GM12878 (cell line): Measurements from ENCODE around the gene NPAS4. TPM values are rescaled to one million over a fixed set of nuclear protein-coding genes. Genes with fewer than 3 reads are reported as not detected.

ENCODE experiments used
- ASH2L ChIP-seq: fragments of 300-600, 200-600 bp; sonication (generic); IDR thresholded peaks from 2 replicates; pipeline ENCODE4 v1.6.1; 2017; ENCODE audit warnings: low read depth, mild to moderate bottlenecking, borderline replicate concordance
- BHLHE40 ChIP-seq, 2 experiments: fragments of 450-650 bp in 1 of 2; IDR thresholded peaks; 2 replicates each; pipeline ENCODE4 v1.6.1; 2011 to 2017; ENCODE audit warnings: low read depth in 2 of 2, borderline replicate concordance in 1 of 2, improper control_type of control experiment in 1 of 2, low read length in 1 of 2, mild to moderate bottlenecking in 1 of 2
- CBX5 ChIP-seq: sonication (generic); IDR thresholded peaks from 2 replicates; pipeline ENCODE4 v1.6.1; 2016; ENCODE audit warnings: low read depth, moderate library complexity, mild to moderate bottlenecking, inconsistent platforms
- DPF2 ChIP-seq: fragments of 450-650 bp; IDR thresholded peaks from 2 replicates; pipeline ENCODE4 v1.6.1; 2017; ENCODE audit warnings: mild to moderate bottlenecking
- ELK1 ChIP-seq: IDR thresholded peaks from 2 replicates; pipeline ENCODE4 v1.6.1; 2012; ENCODE audit warnings: low read depth, low read length, improper control_type of control experiment
- ETV6 ChIP-seq, 2 experiments: fragments of 450-650 bp in 1 of 2; IDR thresholded peaks in 1 of 2; conservative IDR thresholded peaks in 1 of 2; 2 replicates each; pipeline ENCODE4 v1.6.1; 2014; ENCODE audit warnings: antibody characterized with exemption in 1 of 2, borderline replicate concordance in 1 of 2, low read depth in 1 of 2, mild to moderate bottlenecking in 1 of 2, moderate library complexity in 1 of 2
- GATAD2B ChIP-seq: fragments of 450-650 bp; conservative IDR thresholded peaks from 2 replicates; pipeline ENCODE4 v1.6.1; 2017; ENCODE audit warnings: low read depth, mild to moderate bottlenecking, moderate library complexity
- MXI1 ChIP-seq: fragments of 150-350 bp; IDR thresholded peaks from 2 replicates; pipeline ENCODE4 v1.6.1; 2011; ENCODE audit warnings: low read depth, mild to moderate bottlenecking, inconsistent platforms, low read length, improper control_type of control experiment
- NFIC ChIP-seq: IDR thresholded peaks from 2 replicates; pipeline ENCODE4 v1.6.1; 2012; ENCODE audit warnings: low read depth, mild to moderate bottlenecking, inconsistent platforms, low read length, moderate library complexity
- NR2C1 ChIP-seq: fragments of 450-650 bp; IDR thresholded peaks from 2 replicates; pipeline ENCODE4 v1.6.1; 2017; ENCODE audit warnings: antibody characterized with exemption, mild to moderate bottlenecking, moderate library complexity
- PAX5 ChIP-seq: IDR thresholded peaks from 2 replicates; pipeline ENCODE4 v1.6.1; 2011; ENCODE audit warnings: low read depth, low read length, borderline replicate concordance
- PML ChIP-seq: IDR thresholded peaks from 2 replicates; pipeline ENCODE4 v1.6.1; 2012; ENCODE audit warnings: low read length, inconsistent platforms
- POLR2AphosphoS5 ChIP-seq: IDR thresholded peaks from 2 replicates; pipeline ENCODE4 v1.6.1; 2011; ENCODE audit warnings: mild to moderate bottlenecking, low read length, inconsistent platforms
- RAD51 ChIP-seq: fragments of 450-650 bp; IDR thresholded peaks from 2 replicates; pipeline ENCODE4 v1.6.1; 2016; ENCODE audit warnings: moderate library complexity, mild to moderate bottlenecking, inconsistent platforms
- REST ChIP-seq: IDR thresholded peaks from 2 replicates; pipeline ENCODE4 v1.6.1; 2012; ENCODE audit warnings: mild to moderate bottlenecking, low read depth, low read length
- SPI1 ChIP-seq: IDR thresholded peaks from 2 replicates; pipeline ENCODE4 v1.6.1; 2011; ENCODE audit warnings: low read depth, mild to moderate bottlenecking, low read length, moderate library complexity, borderline replicate concordance; ENCODE audit not compliant: insufficient read depth
- SUZ12 ChIP-seq: fragments of 200-600 bp; sonication (generic); IDR thresholded peaks from one replicate; pipeline ENCODE4 v1.6.1; 2018; ENCODE audit warnings: antibody characterized with exemption, mild to moderate bottlenecking; ENCODE audit not compliant: unreplicated experiment
- TAF1 ChIP-seq: IDR thresholded peaks from 2 replicates; pipeline ENCODE4 v1.6.1; 2011; ENCODE audit warnings: mild to moderate bottlenecking, low read depth, low read length, borderline replicate concordance
- TARDBP ChIP-seq: IDR thresholded peaks from 2 replicates; pipeline ENCODE4 v1.6.1; 2016; ENCODE audit warnings: borderline replicate concordance
- TCF12 ChIP-seq: IDR thresholded peaks from 2 replicates; pipeline ENCODE4 v1.6.1; 2011; ENCODE audit warnings: low read depth, mild to moderate bottlenecking, low read length
- USF1 ChIP-seq: IDR thresholded peaks from 2 replicates; pipeline ENCODE4 v1.6.1; 2011; ENCODE audit warnings: borderline replicate concordance, low read depth, mild to moderate bottlenecking, moderate library complexity, mixed read lengths, low read length; ENCODE audit not compliant: insufficient read depth; ENCODE audit errors: extremely low read length
- YBX1 ChIP-seq: fragments of 450-650 bp; IDR thresholded peaks from 2 replicates; pipeline ENCODE4 v1.6.1; 2016; ENCODE audit warnings: antibody characterized with exemption
- ZZZ3 ChIP-seq: IDR thresholded peaks from 2 replicates; pipeline ENCODE4 v1.6.1; 2011; ENCODE audit warnings: low read depth; ENCODE audit not compliant: control insufficient read depth, insufficient read length
- polyA plus RNA-seq, 11 experiments: library from polyadenylated mRNA; depleted of rRNA in 4 of 11; unstranded in 6 of 11; stranded (reverse) in 5 of 11; fragments of >200 nt; fragmentation: Nextera tagmentation in 4 of 11; fragmentation: Illumina TruSeq in 1 of 11; extraction: Ambion mirVana in 4 of 11; extraction: Trizol in 1 of 11; gene quantifications; 1 replicate in 1 of 11; 2 replicates in 10 of 11; pipeline versions ENCODE4 v1.2.1 to v1.2.3, GENCODE V29; 2011 to 2016; ENCODE audit warnings: inconsistent platforms in 2 of 11, missing spikeins in 2 of 11, low read depth in 1 of 11
- total RNA-seq, 4 experiments: library from RNA; depleted of rRNA in 3 of 4; stranded (reverse); fragments of >200 nt in 3 of 4; fragmentation: Illumina TruSeq in 1 of 4; extraction: Trizol in 1 of 4; gene quantifications; 2 replicates each; pipeline versions ENCODE4 v1.2.1 to v1.2.3, GENCODE V29; 2013 to 2021
- TF ChIP-seq, protein P1 (sequence below): fragments of 450-650 bp; IDR thresholded peaks from 2 replicates; pipeline ENCODE4 v1.6.1; 2017; ENCODE audit warnings: borderline replicate concordance

The NPAS4 gene
- total and polyA plus RNA-seq, 10 of the 15 experiments (the other 5 are each of a cell fraction or from before 2014, with no cell fraction given), result 0.03 to 0.18 (median 0.06) TPM; not detected in 7

- peak; percentile 43; the same call in 1 of the 2 replicates for TF ChIP-seq MXI1
- TF ChIP-seq PAX5, result no peak
- TF ChIP-seq, protein P1, sequence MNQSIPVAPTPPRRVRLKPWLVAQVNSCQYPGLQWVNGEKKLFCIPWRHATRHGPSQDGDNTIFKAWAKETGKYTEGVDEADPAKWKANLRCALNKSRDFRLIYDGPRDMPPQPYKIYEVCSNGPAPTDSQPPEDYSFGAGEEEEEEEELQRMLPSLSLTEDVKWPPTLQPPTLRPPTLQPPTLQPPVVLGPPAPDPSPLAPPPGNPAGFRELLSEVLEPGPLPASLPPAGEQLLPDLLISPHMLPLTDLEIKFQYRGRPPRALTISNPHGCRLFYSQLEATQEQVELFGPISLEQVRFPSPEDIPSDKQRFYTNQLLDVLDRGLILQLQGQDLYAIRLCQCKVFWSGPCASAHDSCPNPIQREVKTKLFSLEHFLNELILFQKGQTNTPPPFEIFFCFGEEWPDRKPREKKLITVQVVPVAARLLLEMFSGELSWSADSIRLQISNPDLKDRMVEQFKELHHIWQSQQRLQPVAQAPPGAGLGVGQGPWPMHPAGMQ, result no peak
- 0 out of 2 replicates have a peak, but pooled peaks have one; percentile 6 for TF ChIP-seq CBX5
- TF ChIP-seq ASH2L, result no peak
- TF ChIP-seq TAF1, result no peak
- TF ChIP-seq NFIC, result no peak
- no peak for TF ChIP-seq POLR2AphosphoS5
- TF ChIP-seq REST, result no peak
- no peak; a peak in 1 of 4 replicates for TF ChIP-seq BHLHE40 (IDR thresholded peaks at IDR 0.05; ENCODE audit: borderline replicate concordance in 1 of 2, low read depth in 2 of 2, low read length in 1 of 2)
- TF ChIP-seq NR2C1, result no peak
- no peak for TF ChIP-seq SUZ12
- TF ChIP-seq USF1, result no peak
- no peak for TF ChIP-seq TCF12
- no peak for TF ChIP-seq ELK1
- TF ChIP-seq DPF2, result 0 out of 2 replicates have a peak, but pooled peaks have one; percentile 41
- no peak for TF ChIP-seq YBX1
- no peak for TF ChIP-seq SPI1
- TF ChIP-seq ZZZ3, result no peak
- no peak for TF ChIP-seq RAD51
- no peak for TF ChIP-seq ETV6 (conservative IDR thresholded peaks at IDR 0.05 in 1 of 2, IDR thresholded peaks at IDR 0.05 in 1 of 2; ENCODE audit: borderline replicate concordance in 1 of 2, low read depth in 1 of 2)
- no peak for TF ChIP-seq PML
- TF ChIP-seq TARDBP, result no peak
- peak; percentile 24; the same call in 1 of the 2 replicates for TF ChIP-seq GATAD2B
These were observed 49.0 kb upstream of the NPAS4 start, which contains the start of gene SLC29A2 (continued) for GRCh38 chr11:66371627-66372415.
